HG02973 (cell line): ENCODE measurements around the gene LDB2.

Experiments
- ATAC-seq: cut with Tn5 transposase; IDR thresholded peaks from one replicate; pipeline ENCODE4 v1.9.1; 2021; ENCODE audit warnings: moderate library complexity; ENCODE audit not compliant: unreplicated experiment

Gene LDB2

DNA sequence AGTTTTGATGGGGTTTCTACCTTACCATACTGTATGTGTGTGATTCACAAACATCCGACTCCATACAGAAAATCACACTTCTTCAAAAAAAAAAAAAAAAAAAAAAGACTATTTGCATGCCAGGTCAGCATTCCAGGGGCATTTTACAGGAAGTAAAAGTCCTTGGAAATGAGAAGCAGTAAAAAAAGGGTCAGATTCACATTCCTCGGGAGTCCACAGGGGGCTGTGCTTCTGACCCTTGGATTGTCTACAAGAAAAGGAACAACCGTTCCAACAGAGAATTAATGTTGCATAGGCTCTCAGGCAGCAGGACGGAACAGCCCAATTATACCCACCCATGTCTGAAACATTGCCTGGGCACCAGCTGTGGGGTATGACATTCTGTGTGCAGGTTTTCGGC lies 290.3 kb downstream of the LDB2 start:
- ATAC-seq: no peak

GRCh38 chr4:16607241-16608066 lies 291.0 kb downstream of the LDB2 start:
- ATAC-seq: no peak

- ATAC-seq: no peak
Observed at GRCh38 chr4:16606691-16607090, 291.8 kb downstream of the LDB2 start.

DNA sequence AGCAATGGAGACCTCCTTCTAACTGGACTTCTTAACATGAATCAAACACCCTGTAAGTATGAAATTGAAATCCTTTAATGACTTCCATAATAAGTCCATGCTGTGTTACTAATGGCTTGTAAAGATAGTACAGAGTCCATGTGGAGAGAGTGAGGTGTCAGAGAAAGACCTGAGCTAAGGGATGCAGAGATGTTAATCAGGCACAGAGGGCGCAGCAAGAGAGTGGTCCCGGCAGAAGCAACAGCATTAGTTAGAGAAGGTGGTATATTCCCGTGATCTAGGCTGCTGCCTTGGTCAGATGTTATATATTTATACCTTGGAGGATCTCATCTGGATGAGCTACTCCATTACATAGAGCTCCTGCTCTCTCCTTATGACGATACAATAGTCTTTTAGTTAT lies 295.3 kb downstream of the LDB2 start:
- ATAC-seq: no peak

GRCh38 chr4:16598597-16599206 lies 299.7 kb downstream of the LDB2 start:
- ATAC-seq: no peak

DNA sequence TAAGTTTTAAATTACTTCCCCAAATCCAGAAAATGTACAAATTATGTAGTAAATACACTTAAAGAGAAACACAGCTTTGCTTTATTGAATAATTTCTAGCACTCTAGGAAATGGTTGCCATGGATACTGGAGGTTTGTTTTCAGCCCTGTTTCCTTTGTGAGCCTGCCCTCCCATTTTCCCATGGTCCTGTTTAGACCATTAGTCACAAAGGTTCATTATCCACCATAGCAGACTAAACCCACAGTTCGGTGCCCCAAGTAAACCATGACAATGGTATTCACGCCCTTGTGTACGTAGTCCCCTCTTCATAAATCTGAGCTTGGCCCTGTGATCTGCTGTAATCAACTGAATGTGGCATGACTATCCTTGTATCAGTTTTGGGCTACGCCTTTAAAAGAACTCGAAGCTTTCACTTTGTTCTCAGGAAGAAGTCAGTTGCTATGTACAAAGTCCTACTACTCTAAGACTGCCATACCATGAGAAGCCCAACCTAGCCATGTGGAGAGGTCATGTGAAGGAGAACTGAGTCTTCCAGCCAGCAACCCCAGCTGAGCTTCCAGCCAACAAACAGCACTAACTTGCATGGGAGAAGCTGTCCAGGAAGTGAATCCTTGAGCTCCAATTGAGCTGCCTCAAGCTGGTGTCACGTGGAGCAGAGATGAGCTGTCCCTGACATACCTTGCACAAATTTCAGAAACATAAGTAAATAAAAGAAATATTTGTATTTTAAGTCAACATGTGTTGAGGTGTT lies 300.4 kb downstream of the LDB2 start:
- no peak for ATAC-seq

DNA sequence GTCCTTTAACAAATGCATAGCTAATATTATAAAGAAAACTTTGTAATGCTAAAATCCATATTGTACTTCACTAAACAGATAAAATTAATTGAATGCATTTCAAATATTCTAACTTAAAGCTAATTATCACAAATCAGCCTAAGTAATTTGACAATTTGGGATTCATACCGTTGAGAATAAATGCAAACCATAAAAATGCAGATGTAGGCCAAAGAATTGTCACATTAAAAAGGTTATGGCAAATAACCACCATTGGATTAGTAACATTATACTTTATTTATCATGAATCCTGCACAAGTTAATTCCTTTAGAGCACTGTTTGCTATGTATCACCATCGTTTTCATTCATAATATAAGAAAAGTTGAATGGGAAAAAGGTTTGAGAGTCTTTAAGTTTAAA lies 301.0 kb downstream of the LDB2 start:
- no peak for ATAC-seq

DNA sequence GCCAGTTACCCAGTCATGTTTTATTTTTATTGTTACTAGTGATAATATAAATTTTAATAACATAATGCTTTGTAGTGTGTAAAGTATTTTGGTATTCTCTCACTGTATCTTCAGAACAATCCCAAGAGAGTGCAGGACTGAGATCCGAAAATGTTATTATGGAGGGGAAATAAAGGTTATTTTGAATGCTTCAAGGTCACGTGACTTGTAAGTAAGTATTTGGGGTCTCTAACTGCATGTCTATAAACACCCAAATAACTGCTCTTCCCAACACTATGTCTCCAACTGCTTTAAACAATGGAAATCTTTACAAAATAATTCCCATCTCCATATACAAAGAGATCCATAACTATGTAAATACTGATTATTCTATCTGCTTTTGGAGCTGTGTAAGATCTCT lies 302.2 kb downstream of the LDB2 start:
- ATAC-seq: no peak

DNA sequence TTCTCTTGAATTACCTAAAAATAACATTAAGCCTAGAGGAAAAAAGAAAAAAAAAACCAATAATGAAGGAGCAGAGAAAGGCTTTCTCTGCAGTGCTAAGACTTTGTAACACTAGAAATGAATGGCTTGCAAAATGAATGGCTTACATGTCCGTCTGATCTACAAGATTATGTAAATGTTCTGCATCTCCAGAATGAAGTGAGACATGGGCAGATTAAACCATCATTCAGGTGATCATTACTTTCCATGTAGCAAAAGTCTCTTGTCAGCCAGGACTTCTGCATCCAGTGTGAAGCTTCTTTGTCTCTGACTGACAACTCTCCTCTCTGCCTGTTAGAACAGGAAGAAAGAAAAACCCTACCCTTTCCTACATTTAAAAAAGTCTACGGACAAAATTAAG lies 304.3 kb downstream of the LDB2 start:
- no peak for ATAC-seq

DNA sequence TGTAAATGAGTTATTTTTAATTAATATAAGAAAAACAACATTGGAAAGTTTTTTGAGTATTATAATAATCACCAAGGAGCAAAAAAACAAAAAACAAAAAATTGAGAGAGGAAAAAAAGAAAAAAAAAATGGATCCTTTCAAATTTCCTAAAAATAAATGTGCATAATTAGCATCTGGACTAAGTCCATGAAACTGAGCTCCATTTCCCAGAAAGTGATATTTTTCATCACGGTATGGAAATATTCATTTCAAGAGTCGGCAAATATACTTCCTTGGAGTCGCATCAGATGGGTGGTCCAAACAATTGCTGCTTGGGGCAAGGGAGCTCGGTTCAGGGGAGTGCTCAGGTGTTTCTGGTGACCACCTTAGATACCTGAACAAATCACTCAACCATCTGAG lies 305.1 kb downstream of the LDB2 start:
- no peak for ATAC-seq

DNA sequence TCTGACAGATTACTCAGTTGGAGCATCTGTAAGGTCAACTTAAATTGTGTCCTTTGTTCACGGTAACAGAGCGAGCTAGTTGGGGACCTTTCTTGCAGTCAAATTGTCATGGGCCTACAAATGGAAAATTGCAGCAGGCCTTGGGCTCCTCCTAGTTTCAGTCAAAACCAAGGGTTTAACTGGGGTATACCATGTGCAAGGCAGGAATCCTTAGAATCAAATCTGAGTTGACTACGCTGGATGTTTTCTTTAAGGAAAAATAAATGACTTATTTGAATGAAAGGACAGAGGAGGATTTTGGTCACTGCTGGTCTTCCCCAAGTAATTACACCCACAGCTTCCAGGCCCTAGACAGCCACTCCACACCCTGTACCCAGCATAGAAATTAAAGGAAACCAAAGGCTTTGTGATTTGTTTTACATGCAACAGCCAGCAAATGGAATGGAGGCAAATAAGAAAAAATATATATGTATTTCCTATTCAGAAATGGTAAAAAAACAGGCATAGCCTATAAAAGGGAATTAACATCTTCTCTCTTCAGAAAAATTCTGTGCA lies 307.1 kb downstream of the LDB2 start:
- ATAC-seq: no peak

DNA sequence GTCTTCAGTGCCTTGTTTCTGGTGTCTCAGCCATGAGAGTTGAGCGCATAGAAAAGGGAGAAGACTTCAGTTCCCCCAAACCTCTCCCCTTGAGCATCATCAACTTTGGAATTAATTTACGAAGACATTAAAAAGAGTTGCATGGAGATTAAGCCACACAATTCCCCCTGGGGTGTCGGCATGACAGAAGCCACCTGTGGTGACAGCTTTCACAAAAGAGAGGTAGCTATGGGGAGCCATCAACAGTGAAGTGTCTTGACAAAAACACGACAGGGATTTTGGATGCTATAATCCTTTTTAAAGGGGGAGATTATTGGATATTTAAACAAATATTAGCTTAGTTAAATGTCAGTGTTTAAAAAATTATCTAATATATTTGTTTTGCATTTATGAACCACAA lies 307.6 kb downstream of the LDB2 start:
- no peak for ATAC-seq

GRCh38 chr4:16588651-16589050 lies 309.8 kb downstream of the LDB2 start:
- ATAC-seq: no peak

GRCh38 chr4:16588149-16588548 lies 310.3 kb downstream of the LDB2 start:
- no peak for ATAC-seq

GRCh38 chr4:16585053-16585452 lies 313.4 kb downstream of the LDB2 start:
- no peak for ATAC-seq

DNA sequence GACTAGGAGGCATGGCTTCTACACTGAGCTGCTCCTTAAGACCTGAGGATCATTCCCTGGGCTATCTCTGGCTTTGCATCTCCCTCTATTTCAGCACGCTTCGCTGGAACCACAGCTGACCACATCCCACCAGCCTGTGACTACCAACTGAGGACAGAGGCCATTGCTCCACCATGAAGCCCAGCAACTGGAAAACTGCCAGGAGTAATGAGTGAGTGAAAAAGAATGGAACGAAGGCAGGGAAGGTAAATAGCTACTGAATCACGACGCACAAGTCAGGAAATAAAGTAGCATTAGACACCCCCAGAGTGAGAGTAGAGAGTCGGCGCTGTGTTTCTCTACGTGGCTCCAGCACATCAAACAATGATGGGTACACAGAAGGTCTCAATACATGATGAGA lies 314.7 kb downstream of the LDB2 start:
- no peak for ATAC-seq

DNA sequence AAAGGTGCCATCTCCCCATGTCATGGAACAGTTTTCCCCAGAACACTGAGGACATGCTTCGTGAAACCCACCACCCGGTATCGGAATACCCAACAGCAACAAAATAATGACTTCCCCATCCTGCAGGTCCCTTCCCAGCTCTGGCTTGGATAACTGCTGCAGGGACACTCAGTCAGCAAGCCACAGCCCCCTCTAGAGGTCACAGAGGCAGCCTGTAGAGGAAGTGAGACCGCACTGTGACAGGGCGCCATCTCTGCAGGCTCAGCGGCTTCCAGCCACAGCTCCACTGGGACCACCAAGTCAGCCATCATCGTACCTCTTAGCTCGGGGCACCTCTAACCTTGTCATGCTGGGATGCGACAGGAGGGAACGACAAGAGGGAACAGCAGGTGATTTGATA lies 315.9 kb downstream of the LDB2 start:
- ATAC-seq: no peak

DNA sequence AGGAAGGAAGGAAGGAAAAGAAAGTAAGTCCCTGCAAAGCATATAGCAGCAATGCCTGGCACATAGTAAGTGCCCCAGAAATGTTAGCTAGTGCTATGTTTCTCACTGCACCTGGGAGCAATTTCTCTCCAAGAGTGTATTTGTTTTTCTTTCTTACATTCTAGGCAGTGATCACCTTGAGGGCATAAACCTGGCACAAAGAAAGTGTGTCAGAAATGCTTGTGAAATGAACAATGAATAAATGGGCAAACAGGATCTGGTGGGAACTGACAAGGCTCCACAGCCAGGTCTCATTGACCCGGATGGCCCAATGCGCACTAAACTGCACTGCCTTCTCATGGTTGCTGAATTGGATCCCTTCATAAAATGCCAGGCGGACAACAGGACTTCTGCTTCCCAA lies 316.4 kb downstream of the LDB2 start:
- no peak for ATAC-seq

DNA sequence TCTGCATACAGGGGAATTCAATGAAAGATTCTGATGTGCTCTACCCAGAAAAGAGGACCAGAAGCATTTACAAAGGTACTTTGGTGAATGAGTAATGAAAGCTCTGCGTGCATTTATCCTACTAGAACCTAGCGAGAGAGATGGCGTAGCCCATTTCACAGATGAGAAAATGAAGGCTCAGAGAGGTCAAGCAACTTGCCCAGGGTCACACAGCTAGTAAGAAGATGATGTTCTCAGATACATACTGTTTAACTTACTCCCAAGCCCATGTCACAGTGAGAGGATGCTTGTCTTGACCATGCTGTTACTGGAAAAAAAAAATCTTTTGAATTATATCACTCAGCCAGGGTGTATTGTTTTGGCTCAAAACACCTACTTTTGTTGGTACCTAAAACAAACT lies 317.3 kb downstream of the LDB2 start:
- ATAC-seq: no peak

- no peak for ATAC-seq
Observed at GRCh38 chr4:16580514-16580913, 317.9 kb downstream of the LDB2 start.

GRCh38 chr4:16579866-16580265 lies 318.6 kb downstream of the LDB2 start:
- no peak for ATAC-seq

DNA sequence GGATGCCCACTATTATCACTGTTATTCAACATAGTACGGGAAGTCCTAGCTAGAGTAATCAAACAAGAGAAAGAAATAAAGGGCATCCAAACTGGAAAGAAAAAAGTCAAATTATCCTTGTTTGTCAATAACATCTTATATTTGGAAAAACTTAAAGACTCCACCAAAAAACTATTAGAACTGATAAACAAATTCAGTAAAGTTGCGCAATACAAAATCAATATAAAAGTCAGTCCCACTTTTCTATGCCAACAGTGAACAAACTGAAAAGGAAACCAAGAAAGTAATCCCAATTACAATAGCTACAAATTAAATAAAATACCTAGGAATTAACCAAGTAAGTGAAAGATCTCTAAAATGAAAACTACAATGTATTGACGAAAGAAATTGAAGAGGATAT lies 321.3 kb downstream of the LDB2 start:
- ATAC-seq: no peak
